SK-N-SH treated with all-trans-retinoic acid at 6 μM for 48 hours (cell line): ENCODE results near the gene NUMB.

ENCODE experiments used
- ATAC-seq: fragments of 200-7000 bp; cut with Tn5 transposase; 3 replicates; pipeline ENCODE4 v1.9.1; 2020; ENCODE audit warnings: mild to moderate bottlenecking, moderate library complexity
- ARNTL ChIP-seq: fragments of 450-650 bp; formaldehyde crosslinking; IDR thresholded peaks from 2 replicates; pipeline ENCODE4 v1.5.0; 2020; ENCODE audit warnings: low read depth, mild to moderate bottlenecking, moderate library complexity, borderline replicate concordance
- BACH2 ChIP-seq: fragments of 250-450 bp; sonication (Bioruptor Pico); IDR thresholded peaks from 2 replicates; pipeline ENCODE4 v1.9.0; 2021; ENCODE audit warnings: mild to moderate bottlenecking, borderline replicate concordance
- CSDC2 ChIP-seq: fragments of 250-450 bp; sonication (Bioruptor Pico); IDR thresholded peaks from 2 replicates; pipeline ENCODE4 v1.5.0; 2020; ENCODE audit warnings: mild to moderate bottlenecking, moderate library complexity
- ESRRG ChIP-seq: fragments of 250-450 bp; sonication (Bioruptor Pico); IDR thresholded peaks from 2 replicates; pipeline ENCODE4 v1.6.1; 2021; ENCODE audit warnings: mild to moderate bottlenecking
- GLIS3 ChIP-seq: fragments of 250-450 bp; sonication (Bioruptor Pico); IDR thresholded peaks from 2 replicates; pipeline ENCODE4 v1.5.0; 2020; ENCODE audit warnings: mild to moderate bottlenecking, moderate library complexity
- ISL1 ChIP-seq: fragments of 250-450 bp; sonication (Bioruptor Pico); IDR thresholded peaks from 2 replicates; pipeline ENCODE4 v2.1.2; 2022; ENCODE audit warnings: mild to moderate bottlenecking, moderate library complexity
- OSR1 ChIP-seq: fragments of 250-450 bp; sonication (Bioruptor Pico); IDR thresholded peaks from 2 replicates; pipeline ENCODE4 v1.8.0; 2022; ENCODE audit warnings: moderate library complexity, mild to moderate bottlenecking, inconsistent platforms
- SNAI2 ChIP-seq: fragments of 250-450 bp; sonication (Bioruptor Pico); IDR thresholded peaks from 2 replicates; pipeline ENCODE4 v1.5.0; 2020; ENCODE audit warnings: mild to moderate bottlenecking, moderate library complexity
- TOX ChIP-seq: fragments of 250-450 bp; sonication (Bioruptor Pico); IDR thresholded peaks from 2 replicates; pipeline ENCODE4 v1.8.0; 2021; ENCODE audit warnings: mild to moderate bottlenecking, moderate library complexity, borderline replicate concordance
- ZC3H10 ChIP-seq: fragments of 250-450 bp; sonication (Bioruptor Pico); IDR thresholded peaks from 2 replicates; pipeline ENCODE4 v1.5.1; 2021; ENCODE audit warnings: mild to moderate bottlenecking, moderate library complexity
- ZFP3 ChIP-seq: fragments of 250-450 bp; sonication (Bioruptor Pico); IDR thresholded peaks from 2 replicates; pipeline ENCODE4 v1.5.0; 2020; ENCODE audit warnings: mild to moderate bottlenecking, moderate library complexity
- ZFP30 ChIP-seq: fragments of 450-650 bp; formaldehyde crosslinking; IDR thresholded peaks from 2 replicates; pipeline ENCODE4 v1.5.0; 2022; ENCODE audit warnings: mild to moderate bottlenecking, moderate library complexity
- ZNF565 ChIP-seq: fragments of 450-650 bp; formaldehyde crosslinking; conservative IDR thresholded peaks from 2 replicates; pipeline ENCODE4 v1.5.0; 2020; ENCODE audit warnings: low read depth, mild to moderate bottlenecking, moderate library complexity
- ZNF8 ChIP-seq: fragments of 450-650 bp; formaldehyde crosslinking; IDR thresholded peaks from 2 replicates; pipeline ENCODE4 v1.5.0; 2020; ENCODE audit warnings: mild to moderate bottlenecking, moderate library complexity
- TF ChIP-seq, protein P1 (sequence below): fragments of 250-450 bp; sonication (Bioruptor Pico); IDR thresholded peaks from 2 replicates; pipeline ENCODE4 v1.5.0; 2020; ENCODE audit warnings: mild to moderate bottlenecking, moderate library complexity
- TF ChIP-seq, protein P2 (sequence below): fragments of 250-450 bp; sonication (Bioruptor Pico); IDR thresholded peaks from 2 replicates; pipeline ENCODE4 v1.8.0; 2021; ENCODE audit warnings: low read depth, mild to moderate bottlenecking, moderate library complexity, borderline replicate concordance
- TF ChIP-seq, protein P3 (sequence below): fragments of 250-450 bp; sonication (Bioruptor Pico); IDR thresholded peaks from 2 replicates; pipeline ENCODE4 v1.5.1; 2020; ENCODE audit warnings: low read depth, mild to moderate bottlenecking, moderate library complexity
- TF ChIP-seq, protein P4 (sequence below): fragments of 250-450 bp; sonication (Bioruptor Pico); IDR thresholded peaks from 2 replicates; pipeline ENCODE4 v1.5.1; 2021; ENCODE audit warnings: mild to moderate bottlenecking, moderate library complexity
- TF ChIP-seq, protein P5 (sequence below): fragments of 250-450 bp; sonication (Bioruptor Pico); IDR thresholded peaks from 2 replicates; pipeline ENCODE4 v1.8.0; 2020; ENCODE audit warnings: mild to moderate bottlenecking, moderate library complexity, borderline replicate concordance

NUMB gene

DNA sequence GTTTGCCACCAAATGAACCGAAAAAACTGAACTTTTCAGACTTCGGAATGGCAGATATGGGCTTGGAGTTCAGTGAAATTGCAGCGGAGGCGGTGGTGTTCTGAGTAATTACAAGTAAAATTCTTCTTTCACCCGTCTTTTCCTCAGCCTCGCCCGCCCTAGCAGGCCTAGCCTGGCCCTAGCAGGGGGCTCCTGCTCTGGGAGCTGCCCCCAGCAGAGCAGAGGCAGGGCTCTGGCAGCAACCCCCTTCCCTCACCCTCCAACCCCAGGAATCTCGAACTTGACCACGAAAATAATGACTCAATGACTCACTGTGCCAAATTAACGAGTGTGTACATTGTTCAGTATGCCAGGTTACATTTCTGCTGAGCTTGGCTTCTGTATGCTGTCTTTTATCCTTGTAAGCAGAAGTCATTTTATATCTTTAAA, 219.9 kb downstream of the NUMB start:
- ATAC-seq: peak; percentile 68

DNA sequence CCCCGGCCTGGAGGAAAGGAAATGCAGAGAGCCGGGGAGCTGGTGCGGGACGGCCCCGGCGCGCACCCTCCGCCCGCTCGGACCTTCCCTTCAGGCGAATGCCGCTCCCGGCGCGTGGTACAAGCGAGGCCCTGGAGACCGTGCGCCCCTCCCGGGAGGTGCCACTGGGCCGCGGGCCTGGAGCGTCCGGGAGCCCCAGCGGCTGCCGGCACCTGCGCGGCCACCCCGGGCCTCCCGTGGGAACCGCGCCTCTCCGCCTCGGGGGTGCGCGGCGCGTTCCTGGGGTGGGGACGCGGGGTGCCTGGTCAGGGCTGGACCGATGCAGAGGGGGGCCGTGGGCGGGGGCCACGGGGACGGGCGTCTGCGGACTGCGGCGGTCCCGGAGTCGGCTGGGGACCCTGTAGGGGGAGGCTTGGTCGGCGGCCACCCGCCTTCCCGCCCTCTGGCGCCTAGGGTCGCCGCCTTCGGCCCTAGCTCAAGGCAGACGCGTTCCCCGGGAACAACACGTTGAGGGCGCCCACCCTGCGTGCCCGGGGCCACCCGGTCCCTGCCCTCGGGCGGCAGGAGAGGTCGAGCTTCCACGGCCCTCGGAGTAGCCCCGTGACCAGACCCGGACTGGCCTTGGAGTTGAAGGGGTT, 220.4 kb downstream of the NUMB start:
- peak; percentile 42 for ATAC-seq
- TF ChIP-seq, protein P1, sequence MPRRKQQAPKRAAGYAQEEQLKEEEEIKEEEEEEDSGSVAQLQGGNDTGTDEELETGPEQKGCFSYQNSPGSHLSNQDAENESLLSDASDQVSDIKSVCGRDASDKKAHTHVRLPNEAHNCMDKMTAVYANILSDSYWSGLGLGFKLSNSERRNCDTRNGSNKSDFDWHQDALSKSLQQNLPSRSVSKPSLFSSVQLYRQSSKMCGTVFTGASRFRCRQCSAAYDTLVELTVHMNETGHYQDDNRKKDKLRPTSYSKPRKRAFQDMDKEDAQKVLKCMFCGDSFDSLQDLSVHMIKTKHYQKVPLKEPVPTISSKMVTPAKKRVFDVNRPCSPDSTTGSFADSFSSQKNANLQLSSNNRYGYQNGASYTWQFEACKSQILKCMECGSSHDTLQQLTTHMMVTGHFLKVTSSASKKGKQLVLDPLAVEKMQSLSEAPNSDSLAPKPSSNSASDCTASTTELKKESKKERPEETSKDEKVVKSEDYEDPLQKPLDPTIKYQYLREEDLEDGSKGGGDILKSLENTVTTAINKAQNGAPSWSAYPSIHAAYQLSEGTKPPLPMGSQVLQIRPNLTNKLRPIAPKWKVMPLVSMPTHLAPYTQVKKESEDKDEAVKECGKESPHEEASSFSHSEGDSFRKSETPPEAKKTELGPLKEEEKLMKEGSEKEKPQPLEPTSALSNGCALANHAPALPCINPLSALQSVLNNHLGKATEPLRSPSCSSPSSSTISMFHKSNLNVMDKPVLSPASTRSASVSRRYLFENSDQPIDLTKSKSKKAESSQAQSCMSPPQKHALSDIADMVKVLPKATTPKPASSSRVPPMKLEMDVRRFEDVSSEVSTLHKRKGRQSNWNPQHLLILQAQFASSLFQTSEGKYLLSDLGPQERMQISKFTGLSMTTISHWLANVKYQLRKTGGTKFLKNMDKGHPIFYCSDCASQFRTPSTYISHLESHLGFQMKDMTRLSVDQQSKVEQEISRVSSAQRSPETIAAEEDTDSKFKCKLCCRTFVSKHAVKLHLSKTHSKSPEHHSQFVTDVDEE (CRISPR knock-in tag): no peak
- TF ChIP-seq ARNTL: no peak
- TF ChIP-seq ZC3H10 (CRISPR knock-in tag): no peak
- no peak for TF ChIP-seq ISL1 (CRISPR knock-in tag)
- no peak for TF ChIP-seq ZNF565 (CRISPR knock-in tag)
- no peak for TF ChIP-seq SNAI2 (CRISPR knock-in tag)
- no peak for TF ChIP-seq ESRRG
- no peak for TF ChIP-seq ZFP3
- no peak for TF ChIP-seq OSR1 (CRISPR knock-in tag)
- TF ChIP-seq, protein P2, sequence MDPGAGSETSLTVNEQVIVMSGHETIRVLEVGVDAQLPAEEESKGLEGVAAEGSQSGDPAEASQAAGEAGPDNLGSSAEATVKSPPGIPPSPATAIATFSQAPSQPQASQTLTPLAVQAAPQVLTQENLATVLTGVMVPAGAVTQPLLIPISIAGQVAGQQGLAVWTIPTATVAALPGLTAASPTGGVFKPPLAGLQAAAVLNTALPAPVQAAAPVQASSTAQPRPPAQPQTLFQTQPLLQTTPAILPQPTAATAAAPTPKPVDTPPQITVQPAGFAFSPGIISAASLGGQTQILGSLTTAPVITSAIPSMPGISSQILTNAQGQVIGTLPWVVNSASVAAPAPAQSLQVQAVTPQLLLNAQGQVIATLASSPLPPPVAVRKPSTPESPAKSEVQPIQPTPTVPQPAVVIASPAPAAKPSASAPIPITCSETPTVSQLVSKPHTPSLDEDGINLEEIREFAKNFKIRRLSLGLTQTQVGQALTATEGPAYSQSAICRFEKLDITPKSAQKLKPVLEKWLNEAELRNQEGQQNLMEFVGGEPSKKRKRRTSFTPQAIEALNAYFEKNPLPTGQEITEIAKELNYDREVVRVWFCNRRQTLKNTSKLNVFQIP (CRISPR knock-in tag): no peak
- TF ChIP-seq, protein P3, sequence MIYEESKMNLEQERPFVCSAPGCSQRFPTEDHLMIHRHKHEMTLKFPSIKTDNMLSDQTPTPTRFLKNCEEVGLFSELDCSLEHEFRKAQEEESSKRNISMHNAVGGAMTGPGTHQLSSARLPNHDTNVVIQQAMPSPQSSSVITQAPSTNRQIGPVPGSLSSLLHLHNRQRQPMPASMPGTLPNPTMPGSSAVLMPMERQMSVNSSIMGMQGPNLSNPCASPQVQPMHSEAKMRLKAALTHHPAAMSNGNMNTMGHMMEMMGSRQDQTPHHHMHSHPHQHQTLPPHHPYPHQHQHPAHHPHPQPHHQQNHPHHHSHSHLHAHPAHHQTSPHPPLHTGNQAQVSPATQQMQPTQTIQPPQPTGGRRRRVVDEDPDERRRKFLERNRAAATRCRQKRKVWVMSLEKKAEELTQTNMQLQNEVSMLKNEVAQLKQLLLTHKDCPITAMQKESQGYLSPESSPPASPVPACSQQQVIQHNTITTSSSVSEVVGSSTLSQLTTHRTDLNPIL: no peak
- TF ChIP-seq, protein P4, sequence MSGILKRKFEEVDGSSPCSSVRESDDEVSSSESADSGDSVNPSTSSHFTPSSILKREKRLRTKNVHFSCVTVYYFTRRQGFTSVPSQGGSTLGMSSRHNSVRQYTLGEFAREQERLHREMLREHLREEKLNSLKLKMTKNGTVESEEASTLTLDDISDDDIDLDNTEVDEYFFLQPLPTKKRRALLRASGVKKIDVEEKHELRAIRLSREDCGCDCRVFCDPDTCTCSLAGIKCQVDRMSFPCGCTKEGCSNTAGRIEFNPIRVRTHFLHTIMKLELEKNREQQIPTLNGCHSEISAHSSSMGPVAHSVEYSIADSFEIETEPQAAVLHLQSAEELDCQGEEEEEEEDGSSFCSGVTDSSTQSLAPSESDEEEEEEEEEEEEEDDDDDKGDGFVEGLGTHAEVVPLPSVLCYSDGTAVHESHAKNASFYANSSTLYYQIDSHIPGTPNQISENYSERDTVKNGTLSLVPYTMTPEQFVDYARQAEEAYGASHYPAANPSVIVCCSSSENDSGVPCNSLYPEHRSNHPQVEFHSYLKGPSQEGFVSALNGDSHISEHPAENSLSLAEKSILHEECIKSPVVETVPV (CRISPR knock-in tag): no peak
- TF ChIP-seq TOX (CRISPR knock-in tag): no peak
- TF ChIP-seq, all 23 proteins: peak for 0

More for the DNA sequence above, 219.9 kb downstream of the NUMB start:
- TF ChIP-seq BACH2 (CRISPR knock-in tag) (no peak), ESRRG (no peak), CSDC2 (CRISPR knock-in tag) (no peak), OSR1 (CRISPR knock-in tag) (no peak), GLIS3 (CRISPR knock-in tag) (no peak)
- TF ChIP-seq, protein P2 (CRISPR knock-in tag): no peak
- TF ChIP-seq, all 23 proteins: peak for 0

DNA sequence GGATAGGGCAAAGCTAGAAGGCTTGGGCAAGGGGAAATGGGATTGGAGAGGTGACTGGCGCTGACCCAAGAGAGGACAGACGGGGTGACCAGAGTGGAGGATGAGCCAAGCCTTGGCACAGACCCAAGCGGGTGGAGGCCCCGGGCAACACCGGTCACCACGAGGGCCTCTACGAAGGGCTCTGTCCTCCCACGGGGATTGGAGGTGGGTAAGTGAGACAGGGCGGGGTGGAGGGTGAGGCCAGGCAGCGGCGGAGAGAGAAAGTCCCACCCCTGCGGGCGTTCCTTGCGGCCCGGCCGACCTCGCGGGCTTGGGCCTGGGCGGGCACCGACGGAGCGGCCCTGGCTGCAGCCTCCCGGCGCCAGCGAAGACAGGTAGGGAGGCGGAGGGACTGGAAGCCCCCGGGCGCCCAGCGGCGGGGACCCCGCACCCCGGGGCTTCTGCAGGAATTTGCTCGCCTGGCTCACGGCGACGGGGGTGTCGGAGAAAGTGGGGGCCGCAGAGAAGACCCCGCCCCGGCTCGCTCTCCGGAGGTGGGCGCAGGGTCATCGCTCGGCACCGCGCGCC, 221.0 kb downstream of the NUMB start, which contains the start of gene PAPLN:
Gene PAPLN (plus strand): TSS at position 288 of the 567 bp plus-strand sequence. CDS start 2,273 bp downstream, outside the sequence.
- no peak for ATAC-seq
- TF ChIP-seq ZNF8 (CRISPR knock-in tag) (no peak), ZFP30 (CRISPR knock-in tag) (no peak), TOX (CRISPR knock-in tag) (no peak)
- TF ChIP-seq, protein P3: no peak
- TF ChIP-seq, protein P5, sequence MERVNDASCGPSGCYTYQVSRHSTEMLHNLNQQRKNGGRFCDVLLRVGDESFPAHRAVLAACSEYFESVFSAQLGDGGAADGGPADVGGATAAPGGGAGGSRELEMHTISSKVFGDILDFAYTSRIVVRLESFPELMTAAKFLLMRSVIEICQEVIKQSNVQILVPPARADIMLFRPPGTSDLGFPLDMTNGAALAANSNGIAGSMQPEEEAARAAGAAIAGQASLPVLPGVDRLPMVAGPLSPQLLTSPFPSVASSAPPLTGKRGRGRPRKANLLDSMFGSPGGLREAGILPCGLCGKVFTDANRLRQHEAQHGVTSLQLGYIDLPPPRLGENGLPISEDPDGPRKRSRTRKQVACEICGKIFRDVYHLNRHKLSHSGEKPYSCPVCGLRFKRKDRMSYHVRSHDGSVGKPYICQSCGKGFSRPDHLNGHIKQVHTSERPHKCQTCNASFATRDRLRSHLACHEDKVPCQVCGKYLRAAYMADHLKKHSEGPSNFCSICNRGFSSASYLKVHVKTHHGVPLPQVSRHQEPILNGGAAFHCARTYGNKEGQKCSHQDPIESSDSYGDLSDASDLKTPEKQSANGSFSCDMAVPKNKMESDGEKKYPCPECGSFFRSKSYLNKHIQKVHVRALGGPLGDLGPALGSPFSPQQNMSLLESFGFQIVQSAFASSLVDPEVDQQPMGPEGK (CRISPR knock-in tag): no peak
